Effector CD4-positive, alpha-beta T cell (primary cell): ENCODE data around the gene CNPY4.

Experiments
- DNase-seq: peaks from one replicate; pipeline ENCODE4 v3.0.0-alpha.2; 2020

The CNPY4 gene

DNA sequence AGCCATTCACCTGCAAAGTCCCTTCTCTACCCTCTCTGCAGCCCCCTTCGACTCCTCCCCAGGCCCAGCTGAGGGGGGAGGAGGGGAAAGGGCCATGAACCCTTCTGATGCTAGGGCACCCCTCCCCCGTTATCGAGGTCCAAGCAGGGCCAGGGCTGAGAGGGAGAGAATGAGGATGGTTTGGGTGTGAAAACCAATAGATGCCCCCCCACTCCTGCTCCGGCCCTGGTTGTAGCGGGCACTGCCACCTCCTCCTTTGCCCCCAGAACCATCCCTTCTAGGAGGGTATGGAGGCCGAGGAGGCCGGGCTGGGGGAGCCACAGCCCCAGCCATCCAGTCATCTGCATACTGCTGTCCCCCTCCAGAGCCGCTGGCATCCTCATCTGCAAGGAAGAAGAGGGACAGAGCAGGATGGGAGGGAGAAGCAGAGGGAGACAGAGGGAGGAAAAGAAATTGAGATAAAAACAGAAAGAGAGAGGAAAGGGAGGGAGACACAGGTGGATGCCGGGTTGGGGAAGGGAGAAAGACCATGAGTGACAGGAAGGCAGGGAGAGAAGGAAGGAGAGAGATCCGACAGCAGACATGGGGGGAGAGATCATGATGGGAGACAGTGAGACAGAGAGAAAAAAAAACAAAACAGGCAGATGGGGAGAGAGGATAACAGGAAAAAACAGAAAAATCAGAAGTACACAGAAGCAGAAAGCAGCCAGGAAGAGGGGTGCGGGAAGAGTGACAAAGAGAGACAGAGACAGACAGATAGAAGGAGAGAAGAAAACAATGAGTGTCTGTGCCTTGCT lies 50.9 kb downstream of the CNPY4 start:
- no peak for DNase-seq

DNA sequence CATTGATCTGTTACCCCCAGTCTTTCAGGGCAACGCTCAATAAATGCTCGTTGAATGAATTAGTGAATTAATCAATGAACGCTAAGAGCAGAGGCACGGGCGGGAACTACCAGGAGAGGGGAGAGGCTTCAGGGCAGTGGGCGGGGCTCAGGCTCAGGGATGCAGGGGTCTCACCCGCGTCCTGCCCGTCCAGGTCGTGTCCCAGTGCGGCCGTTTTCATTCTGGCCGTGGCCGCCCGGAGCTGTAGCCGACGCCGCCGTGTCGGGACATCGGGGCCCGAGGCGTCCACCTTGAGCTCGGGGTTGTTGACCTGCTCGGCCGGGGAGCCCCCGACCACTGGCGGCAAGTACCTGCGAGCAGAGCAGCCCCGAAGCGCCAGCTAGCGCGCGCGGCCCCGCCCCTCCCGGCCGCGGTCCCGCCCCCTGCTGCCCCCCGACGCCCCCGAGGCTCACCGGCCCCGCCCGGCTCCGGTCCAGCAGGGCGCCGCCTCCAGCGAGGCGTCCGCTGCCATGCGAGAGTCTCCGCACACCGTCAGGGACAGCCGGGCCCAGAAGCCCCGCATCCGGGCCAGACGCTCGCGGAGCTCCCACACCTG lies 51.8 kb downstream of the CNPY4 start:
- DNase-seq, result no peak

DNA sequence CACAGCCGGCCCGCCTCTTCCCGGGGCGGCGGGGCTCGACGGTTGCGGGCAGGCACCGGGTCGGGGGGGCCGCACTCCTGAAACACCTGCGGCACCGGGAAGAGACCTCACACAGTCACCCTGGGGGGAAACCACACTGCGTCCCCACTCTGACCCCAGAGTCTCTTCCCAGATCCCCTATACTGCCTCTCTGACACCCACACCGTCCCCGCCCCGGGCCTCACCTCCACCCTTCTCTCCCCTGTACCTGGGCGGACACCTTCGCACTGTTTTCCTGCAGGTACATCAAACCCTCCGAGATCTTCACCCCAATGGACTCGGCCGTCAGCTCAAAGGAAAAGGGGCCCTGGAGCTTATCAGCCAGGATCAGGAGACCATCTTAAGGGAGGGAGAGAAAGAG lies 52.4 kb downstream of the CNPY4 start:
- DNase-seq, result no peak

DNA sequence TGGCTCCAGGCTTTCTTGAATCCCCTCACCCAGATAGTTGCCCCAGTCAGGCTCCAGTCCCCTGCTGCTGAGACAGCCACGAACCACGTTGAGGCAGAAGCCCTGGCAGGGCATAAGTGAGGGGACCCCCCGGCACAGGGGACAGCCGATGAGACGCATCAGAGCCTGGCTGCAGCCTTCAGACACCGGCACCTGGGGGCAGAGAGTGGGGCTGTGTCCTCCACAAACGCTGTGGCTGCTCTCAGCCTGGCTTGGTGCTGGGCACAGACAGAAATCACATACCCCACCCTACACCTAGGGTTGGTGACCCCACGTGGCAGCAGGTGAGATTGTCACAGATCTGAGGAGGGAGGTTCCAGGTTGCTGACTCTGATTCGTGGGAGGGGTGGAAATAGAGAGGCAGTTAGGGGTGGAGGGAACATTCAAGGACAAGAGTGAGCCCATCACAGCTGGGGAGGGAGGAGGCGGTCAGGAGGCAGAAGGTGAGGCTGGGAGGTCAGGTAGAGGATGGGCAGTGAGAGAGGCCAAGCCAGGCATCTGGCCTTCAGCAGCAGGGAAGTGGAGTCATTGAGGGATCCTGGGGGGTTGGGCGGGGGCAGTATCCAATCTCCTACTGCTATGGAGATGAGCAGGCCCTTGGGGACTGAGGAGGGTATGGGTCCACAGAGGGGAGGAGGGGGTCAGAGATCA lies 54.5 kb downstream of the CNPY4 start:
- no peak for DNase-seq

DNA sequence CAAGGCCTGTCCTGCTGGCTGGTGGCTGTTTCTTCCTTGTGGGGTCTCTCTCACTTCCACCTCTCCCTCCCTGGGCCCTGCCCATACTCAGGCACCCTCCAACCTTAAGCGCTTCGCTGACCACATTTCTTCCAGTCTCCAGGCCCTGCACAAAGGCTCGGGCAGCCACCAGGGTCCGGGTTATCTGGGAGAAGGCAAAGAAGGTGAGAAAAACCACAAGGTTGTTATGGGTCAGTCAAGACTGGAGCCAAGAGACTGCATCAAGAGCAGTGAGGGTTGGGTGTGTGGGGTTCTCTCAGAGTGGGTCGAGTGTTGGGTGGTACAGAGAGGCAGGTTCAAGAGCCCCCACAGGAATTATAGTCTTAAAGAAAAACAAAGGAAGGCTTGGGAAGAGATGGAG lies 55.1 kb downstream of the CNPY4 start:
- DNase-seq, result no peak
